ENCODE measurements around the gene MKNK1.

DNA sequence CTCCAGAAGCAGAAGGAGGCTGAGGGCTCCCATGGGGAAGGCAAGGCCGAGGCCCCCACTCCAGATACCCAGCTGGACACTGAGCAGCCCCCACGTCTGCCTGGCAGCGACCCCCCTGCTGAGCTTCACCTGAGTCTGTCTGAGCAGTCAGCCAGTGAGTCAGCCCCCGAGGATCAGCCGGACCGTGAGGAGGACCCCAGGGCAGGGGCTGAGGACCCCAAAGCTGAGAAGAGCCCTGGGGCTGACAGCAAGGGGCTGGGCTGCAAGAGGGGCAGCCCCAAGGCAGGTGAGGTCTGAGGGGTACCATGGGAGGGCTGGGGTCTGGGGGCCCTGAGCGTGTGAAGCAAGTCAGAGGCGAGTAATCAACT lies 93.1 kb downstream of the MKNK1 start:
- TF ChIP-seq CTCF (IDR thresholded peaks at IDR 0.05), result no peak
- no peak for TF ChIP-seq POLR2A (IDR thresholded peaks at IDR 0.05)

Measured in uterus (tissue), 2 donors.